GM21529 (cell line): ENCODE measurements around the gene JUND.

Experiments
- ATAC-seq: cut with Tn5 transposase; IDR thresholded peaks from one replicate; pipeline ENCODE4 v1.9.1; 2021; ENCODE audit not compliant: unreplicated experiment

The JUND gene

DNA sequence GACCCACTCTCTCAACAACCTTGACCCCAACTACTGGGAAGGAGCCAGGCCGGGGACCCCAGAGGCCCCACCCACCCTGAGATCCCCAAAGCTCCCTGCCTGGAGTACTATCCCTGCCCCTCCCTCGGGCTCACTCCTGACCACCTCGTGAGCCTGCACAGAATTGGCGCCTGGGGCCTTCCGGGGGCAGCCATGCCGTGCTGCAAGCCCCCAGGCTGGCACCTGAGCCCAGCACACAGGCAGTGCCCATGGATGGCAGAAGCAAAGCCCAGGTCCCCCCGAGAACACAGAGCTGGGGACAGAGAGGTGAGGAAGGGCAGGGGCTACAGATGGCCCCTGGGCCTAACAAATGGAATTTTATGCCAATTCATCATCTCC, 27.5 kb upstream of the JUND start:
- ATAC-seq: no peak

DNA sequence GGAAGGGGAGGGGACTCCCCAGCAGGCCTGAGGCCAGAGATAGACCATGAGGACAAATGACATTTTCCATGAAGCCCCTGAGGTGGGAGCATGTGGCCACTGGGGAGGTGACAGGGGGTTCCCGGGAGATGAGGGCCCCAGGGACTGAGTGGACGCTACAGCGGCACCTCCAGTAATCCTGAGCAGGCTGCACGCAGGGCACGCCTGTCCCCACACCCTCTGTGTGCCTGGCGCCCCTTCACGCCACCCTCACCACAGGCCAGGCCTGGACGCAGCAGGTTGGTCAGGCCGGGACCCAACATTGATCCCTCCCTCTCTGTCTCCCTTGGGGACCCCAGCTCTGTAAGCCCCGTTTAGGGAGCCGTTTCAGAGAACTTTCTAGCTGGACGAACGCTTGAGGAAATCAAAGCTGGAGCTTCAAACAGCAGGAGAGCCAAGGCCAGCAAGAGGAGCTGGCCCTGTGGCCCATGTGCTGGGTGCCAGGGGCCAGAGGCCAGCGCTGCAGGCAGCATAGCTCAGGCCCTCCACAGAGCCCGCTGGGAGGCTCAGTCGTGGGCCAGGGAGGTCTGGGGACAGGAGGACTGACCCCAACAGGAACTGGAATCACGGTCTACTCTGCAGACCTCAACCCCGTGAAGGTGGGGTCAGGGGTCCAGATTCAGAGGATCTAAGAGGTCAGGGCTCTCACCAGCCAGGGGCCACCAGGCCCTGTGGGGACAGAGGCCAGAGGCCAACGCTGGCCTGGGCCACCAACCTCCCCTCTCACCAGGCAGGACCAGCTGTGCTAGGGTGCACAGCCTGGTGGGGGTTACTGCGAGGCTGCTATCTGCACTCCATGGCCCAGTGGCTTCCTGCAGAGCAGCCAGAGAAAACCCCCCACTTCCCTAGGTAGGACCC, 26.9 kb upstream of the JUND start:
- no peak for ATAC-seq

DNA sequence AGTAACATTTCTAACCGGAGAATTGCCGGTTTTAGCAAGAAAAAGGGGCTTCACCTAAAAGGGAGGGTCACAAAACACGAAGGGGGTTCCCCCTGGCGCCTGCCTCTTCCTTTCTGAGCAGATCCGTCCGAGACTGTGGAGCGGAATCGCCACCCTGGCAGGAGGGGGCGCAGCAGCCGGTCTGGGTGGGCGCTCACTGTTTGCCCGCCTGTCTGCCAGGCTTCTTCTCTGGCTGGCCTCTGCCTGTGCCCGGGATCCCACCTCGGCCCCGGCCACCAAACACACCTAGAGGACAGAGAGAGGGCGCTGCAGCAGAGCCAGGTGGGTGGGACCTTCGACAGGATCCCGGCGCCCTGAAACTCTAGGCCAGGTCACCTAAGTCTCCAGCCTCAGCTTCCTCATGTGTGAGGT, 25.9 kb upstream of the JUND start:
- no peak for ATAC-seq

DNA sequence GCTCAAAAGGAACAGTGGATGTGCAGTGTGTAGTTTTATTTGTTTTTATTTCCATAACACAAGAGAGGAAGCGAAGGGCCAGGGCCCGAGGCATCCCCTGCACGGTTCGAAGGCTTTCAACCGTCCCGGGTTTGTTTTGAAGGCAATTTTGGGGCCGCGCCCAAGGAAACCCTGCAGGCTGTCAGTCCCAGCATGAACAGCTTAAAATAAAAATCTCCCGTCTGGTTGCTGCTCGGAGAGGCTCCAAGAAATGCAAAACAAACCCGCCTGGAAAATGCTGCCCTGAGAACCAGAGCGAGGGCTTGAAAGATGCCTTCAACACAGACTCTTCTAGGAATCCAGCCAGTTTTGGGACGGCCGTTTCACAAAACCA, 25.5 kb upstream of the JUND start:
- no peak for ATAC-seq

DNA sequence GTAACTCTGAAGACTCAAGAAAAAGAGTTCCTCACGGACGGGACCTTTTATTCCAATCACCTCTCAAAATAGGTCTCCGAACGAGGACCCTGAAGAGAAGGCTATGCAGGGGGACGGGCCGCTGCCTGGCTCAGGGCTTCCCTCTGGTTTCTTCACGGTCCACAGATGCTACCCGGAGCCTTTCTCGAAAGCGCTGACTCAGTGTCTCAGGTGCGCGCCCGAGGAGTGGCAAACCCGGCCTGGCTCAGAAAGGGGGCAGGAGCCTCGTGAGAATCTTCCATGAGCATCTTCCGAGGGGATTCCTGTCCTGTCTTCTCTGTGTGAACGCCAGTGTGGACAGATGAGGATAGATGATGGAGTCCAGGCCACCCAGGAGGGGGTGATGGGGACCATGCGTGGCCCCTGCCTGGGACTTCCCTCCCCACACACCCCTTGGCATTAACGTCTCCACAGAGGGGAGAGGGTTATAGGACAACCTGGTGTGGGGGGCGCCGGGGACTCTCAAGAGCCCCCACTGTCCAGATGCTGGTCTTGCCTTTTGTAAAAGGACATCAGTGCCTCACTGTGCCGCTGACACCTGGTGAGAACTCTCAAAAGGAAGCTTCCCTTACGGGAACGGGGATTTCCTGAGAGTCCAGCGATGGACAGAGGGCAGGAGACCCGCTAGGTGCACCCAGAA, 24.9 kb upstream of the JUND start:
- ATAC-seq: no peak

- no peak for ATAC-seq
Observed at GRCh38 chr19:18304458-18305310, 23.3 kb upstream of the JUND start.

- no peak for ATAC-seq
Observed at GRCh38 chr19:18304208-18304457, 22.7 kb upstream of the JUND start.

DNA sequence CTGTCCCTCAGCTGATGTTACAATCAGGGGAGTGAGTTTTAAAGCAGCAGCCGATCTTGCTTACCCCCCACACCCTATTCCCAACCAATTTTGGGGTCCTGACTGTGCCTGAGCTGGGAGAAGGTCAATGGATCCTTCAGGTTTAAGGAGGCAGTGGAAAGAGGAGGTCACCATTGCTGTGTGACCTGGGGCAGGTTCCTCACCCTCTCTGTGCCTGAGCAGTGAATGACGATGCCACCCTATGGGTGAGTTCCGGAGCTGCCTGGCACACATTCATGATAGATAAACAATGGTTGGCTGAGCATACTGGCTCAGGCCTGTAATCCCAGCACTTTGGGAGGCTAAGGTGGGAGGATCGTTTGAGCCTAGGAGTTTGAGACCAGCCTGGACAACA, 20.3 kb upstream of the JUND start:
- ATAC-seq: no peak

GRCh38 chr19:18300930-18301717, 19.7 kb upstream of the JUND start:
- no peak for ATAC-seq

DNA sequence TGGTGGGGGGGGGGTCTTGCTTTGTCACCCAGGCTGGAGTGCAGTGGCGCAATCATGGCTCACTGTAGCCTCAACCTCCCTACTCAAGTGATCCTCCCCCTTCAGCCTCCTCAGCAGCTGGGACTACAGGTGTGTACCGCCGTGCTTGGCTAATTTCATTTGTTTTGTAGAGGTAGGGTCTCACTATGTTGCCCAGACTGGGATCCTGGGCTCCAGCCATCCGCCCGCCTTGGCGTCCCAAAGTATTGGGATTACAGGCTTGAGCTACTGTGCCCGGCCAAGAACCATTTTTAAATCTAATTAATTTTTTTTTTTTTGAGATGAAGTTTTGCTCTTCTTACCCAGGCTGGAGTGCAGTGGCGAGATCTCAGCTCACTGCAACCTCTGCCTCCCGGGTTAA, 18.2 kb upstream of the JUND start:
- ATAC-seq: no peak

DNA sequence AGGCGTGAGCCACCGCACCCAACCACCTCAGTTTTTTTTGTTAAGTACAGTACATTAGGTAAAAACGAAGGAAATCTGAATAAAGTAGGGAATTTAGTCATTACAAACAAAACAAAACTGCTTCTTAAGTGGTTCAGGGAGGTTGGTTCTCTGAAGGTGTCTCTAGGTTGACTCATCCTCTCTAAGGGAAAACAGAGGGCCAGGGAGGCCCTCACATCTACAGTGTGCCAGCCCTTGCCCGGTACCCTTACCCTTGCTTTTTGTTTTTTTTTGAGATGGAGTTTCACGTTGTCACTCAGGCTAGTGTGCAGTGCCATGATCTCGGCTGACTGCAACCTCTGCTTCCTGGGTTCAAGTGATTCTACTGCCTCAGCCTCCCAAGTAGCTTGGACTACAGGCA, 17.2 kb upstream of the JUND start:
- ATAC-seq: no peak

DNA sequence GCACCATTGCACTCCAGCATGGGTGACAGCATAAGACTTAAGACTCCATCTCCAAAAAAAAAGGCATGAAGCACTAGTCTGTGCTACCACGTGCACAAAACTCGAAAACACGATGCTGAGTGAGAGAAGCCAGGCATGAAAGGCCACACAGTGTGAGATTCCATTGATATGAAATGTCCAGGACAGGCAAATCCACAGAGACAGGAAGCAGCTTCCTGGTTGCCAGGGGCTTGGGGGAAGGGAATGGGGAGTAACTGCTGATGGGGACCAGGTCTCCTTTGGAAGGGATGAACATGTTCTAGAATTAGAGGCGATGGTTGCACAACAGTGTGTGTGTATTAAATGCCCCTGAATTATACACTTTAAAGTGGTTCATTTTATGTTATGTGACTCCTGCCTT, 15.9 kb upstream of the JUND start:
- no peak for ATAC-seq

- ATAC-seq: no peak
Observed at GRCh38 chr19:18295034-18295451, 13.6 kb upstream of the JUND start.

DNA sequence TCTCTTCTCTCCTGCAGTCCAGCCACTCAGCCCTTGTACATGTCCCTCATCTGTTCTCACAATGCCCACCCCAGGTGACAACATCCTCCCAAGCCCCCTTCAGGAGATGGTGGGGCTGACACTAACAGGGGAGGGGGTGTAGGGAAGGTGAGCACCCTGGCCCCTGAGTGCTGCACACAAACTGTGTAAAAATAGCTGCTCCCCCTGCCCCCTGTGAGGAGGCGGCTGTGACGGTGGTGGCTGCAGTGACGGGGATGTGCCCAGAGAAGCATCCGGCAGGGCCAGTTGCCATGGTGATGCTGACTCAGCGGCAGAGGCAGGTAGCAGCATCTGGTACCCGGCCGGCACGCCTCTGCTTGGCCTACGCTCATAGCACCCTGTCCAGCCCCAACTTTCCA, 13.0 kb upstream of the JUND start:
- ATAC-seq: no peak

GRCh38 chr19:18293642-18294466, 12.4 kb upstream of the JUND start:
- ATAC-seq: no peak

DNA sequence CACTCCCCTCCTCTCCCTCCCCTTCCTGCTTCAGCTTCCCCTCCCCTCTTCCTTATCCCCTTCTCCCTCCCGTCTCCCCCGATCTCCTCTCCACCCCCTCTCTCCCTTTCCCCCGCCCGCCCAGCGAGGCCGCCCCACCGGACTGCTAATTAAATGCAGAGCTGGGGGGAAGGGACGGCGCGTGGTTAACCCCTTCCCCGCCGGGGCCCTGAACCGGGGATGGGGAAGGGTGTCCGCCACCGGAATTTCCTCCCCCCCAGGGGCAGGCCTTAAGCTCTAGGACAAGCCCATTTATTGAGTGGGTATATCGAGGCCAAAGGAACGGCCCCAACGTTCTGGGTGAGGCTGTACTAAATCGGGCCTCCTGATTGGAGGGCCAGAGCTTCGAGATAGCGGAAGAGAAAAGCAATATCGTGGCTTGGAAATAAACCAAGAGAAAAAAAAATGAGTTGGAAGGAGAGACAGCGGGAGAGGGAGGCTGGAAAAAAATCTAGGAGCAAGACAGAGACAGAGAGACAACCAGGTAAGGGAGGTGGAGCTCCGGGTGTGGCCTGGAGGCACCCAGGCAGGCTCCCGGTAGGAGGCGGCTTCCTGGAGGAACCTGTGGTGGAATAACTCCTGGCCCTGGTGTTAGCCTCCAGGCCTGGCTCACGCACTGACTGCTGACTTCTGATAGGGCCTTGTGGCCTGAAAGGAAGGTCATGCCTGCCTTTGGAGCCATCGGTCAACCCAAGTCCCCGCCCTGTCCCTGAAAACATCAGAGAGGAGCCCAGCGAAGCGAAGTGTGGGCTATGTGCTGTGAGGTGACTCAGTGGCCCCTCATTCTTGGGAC, 11.6 kb upstream of the JUND start:
- ATAC-seq: no peak

GRCh38 chr19:18292462-18292809, 11.0 kb upstream of the JUND start:
- no peak for ATAC-seq

- ATAC-seq: peak; percentile 45
Observed at GRCh38 chr19:18291590-18292461, 10.4 kb upstream of the JUND start.
